Esophagus (tissue), 2 donors: ENCODE data around the gene TLN1. TPM values are rescaled to one million over a fixed set of nuclear protein-coding genes. Genes with fewer than 3 reads are reported as not detected.
A peak's percentile ranks its signal among the peaks of the same experiment; 100 is the strongest.

Experiments used
- H3K27ac ChIP-seq, 2 donors: one replicate each; pipeline ENCODE4 v1.5.1; 2013; ENCODE audit warnings: low read depth in 2 of 2, mild to moderate bottlenecking in 2 of 2, inconsistent platforms in 1 of 2, low read length in 1 of 2, moderate library complexity in 1 of 2
- H3K27me3 ChIP-seq, 2 donors: one replicate each; pipeline ENCODE4 v1.6.1; 2013; ENCODE audit warnings: low read length in 2 of 2, control low read depth in 1 of 2, mild to moderate bottlenecking in 1 of 2; ENCODE audit not compliant: insufficient read depth in 2 of 2, control insufficient read depth in 1 of 2
- H3K36me3 ChIP-seq, 2 donors: one replicate each; pipeline ENCODE4 v1.6.1; 2013; ENCODE audit warnings: low read length in 1 of 2; ENCODE audit not compliant: control insufficient read depth in 2 of 2, insufficient read depth in 2 of 2
- H3K4me1 ChIP-seq, 2 donors: one replicate each; pipeline ENCODE4 v1.6.1; 2013; ENCODE audit warnings: low read length in 1 of 2; ENCODE audit not compliant: control insufficient read depth in 2 of 2, insufficient read depth in 2 of 2
- H3K4me3 ChIP-seq, 2 donors: one replicate each; pipeline ENCODE4 v1.5.1; 2013; ENCODE audit warnings: low read length in 2 of 2, mild to moderate bottlenecking in 2 of 2, low read depth in 1 of 2, moderate library complexity in 1 of 2
- H3K9me3 ChIP-seq, 2 donors: one replicate each; pipeline ENCODE4 v1.6.1; 2013; ENCODE audit warnings: mild to moderate bottlenecking in 2 of 2, low read depth in 1 of 2, low read length in 1 of 2, moderate library complexity in 1 of 2; ENCODE audit not compliant: control insufficient read depth in 2 of 2, insufficient read depth in 1 of 2
- whole genome bisulfite sequencing, 2 donors: extraction: QIAGEN DNeasy Blood & Tissue Kit; methylation state at CpG; one replicate each; pipeline ENCODE4 v1.1.7; 2013; 5-methylcytosine and 5-hydroxymethylcytosine counted together
- polyA plus RNA-seq, 2 donors: library from polyadenylated mRNA; stranded (reverse); fragments of 200-250 nt; gene quantifications; one replicate each; pipeline ENCODE4 v1.2.3, GENCODE V29; 2013
- donor health status: healthy with polysubstance abuse.
- donor health status: Bipolar disorder and iron deficiency.

The TLN1 gene
- polyA plus RNA-seq, 2 donors, result 53.2 to 89.5 TPM

- Histone ChIP-seq H3K27ac (peak overlapping the region; percentile 86 to 92), H3K27me3 (no peaks in the 10 kb centered on the region), H3K4me3 (peak overlapping the region; percentile 57 to 60), H3K9me3 (no peaks in the 10 kb centered on the region), H3K4me1 (peaks cover 2 to 6% of the 10 kb centered on the region in 2 donors), H3K36me3 (no peaks in the 10 kb centered on the region)
- WGBS, 2 donors, result 23 to 24% methylated on average over 10 of the region's 10 CpGs
These were observed 40.7 kb downstream of the TLN1 start for GRCh38 chr9:35691334-35691650.

DNA sequence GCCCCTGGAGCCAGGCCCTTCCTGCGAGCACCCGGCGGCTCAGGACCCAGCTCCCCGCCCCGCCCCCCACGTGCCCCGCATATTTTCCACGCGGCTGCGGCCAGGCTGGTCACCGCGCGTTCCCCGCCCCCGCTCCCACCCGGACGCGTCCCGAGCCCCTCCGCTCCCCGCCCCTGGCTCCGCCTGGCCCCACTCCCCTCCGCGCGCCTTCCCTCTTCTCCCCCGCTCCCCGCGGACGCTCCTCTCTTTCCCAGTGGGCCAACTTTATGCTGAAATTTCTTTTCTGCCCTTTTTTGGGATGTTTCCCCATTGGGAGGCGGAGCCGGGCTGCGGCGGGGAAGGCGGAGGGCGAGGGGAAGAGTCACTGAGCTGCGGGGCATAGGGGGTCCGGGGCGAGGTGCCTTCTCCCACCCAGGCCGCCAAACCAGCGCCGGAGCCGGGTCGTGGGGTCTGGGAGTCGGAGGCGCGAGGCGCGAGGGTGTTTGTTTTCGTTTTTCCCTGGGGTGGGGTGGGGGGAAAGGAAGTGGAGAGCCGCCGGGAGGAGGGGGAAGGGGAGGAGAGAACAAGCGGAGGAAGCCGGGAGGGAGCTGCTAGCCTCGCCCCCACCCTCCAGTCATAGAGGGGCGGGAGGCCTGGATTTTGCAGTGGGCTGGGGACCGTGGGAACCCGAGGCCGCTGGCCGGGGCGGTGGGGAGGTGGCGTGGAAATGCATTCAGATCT, 41.2 kb downstream of the TLN1 start:
- Histone ChIP-seq H3K4me3 (peak overlapping the region; percentile 57 to 60), H3K9me3 (no peaks in the 10 kb centered on the region), H3K27me3 (no peaks in the 10 kb centered on the region), H3K36me3 (no peaks in the 10 kb centered on the region), H3K27ac (peak overlapping the region; percentile 86 to 92), H3K4me1 (peaks cover 2 to 6% of the 10 kb centered on the region in 2 donors)
- WGBS, 2 donors, result 1 to 2% methylated on average over 52 to 61 of the region's 61 CpGs

DNA sequence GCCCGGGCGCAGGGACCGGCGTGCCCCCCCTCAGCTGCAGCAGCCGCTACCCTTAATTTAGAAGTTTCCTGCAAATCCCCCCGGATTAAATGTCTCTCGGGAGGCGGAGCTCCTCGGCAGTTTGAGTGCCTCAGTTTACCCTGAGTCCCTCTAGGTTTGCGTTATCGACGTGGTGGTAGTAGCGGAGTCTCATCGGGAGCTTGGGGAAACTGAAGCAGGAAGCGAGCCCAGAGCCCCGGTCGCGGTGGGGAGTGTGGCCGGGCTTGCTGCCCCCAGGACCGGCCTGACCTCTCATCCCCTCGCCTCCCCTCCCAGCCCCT, 41.7 kb downstream of the TLN1 start:
- Histone ChIP-seq H3K9me3 (no peaks in the 10 kb centered on the region), H3K4me1 (peaks cover 2 to 6% of the 10 kb centered on the region in 2 donors), H3K36me3 (peaks cover 0 to 3% of the 10 kb centered on the region in 2 donors), H3K27me3 (no peaks in the 10 kb centered on the region), H3K4me3 (peak overlapping the region; percentile 57 to 60), H3K27ac (peak overlapping the region; percentile 86 to 92)
- WGBS, 2 donors, result 0 to 1% methylated on average over 21 of the region's 21 CpGs

DNA sequence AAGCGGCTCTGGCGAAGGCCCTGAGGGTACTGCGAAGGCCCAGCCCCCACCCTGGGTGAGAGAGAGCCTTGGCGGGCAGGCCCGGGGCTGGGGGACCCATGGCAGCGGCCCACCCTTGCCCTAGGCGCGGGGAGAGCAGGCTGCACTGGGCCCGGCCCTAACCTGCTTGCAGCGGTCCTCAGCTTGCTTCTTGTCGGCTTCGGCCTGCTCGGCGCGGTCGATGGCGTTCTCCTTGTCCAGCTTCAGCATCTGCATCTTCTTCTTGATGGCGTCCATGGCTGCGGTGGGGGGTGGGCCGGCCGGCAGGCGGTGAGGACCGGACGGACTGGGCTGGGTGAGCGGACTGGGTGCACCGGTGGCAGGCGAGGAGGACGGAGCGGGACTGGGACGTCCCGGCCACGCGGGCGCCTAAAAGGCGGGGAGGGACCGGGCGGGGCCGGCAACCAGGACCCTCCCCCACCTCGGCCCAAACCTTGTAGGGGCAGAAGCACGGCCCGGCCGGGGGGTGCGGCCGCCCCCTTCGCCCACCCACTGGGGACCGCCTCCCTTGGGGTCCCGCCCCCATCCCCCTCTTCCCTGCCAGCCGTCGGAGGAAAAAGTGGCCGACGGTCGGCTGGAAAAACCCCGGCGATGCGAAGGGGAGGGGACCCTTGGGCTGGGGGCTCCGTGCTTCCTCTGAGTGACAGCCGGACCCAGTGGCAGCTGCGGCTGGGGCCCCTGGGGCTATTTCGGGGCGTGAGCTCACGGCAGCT, 42.3 kb downstream of the TLN1 start, which contains the start of gene TPM2:
TPM2 (minus strand) TSS at position 384 of the 752 bp plus-strand sequence; CDS start at position 276, 108 bp downstream.
- peak within 1 kb of the TSS; percentile 86 to 92 for H3K27ac ChIP-seq
- peaks cover 2 to 6% of the 10 kb centered on the region in 2 donors for H3K4me1 ChIP-seq
- peak within 1 kb of the TSS; percentile 57 to 60 for H3K4me3 ChIP-seq
- 22 to 36% methylated on average over 46 to 61 of the region's 61 CpGs for WGBS, 2 donors
- peaks cover 0 to 6% of the 10 kb centered on the region in 2 donors for H3K36me3 ChIP-seq
- H3K27me3 ChIP-seq, result no peaks in the 10 kb centered on the region
- H3K9me3 ChIP-seq, result no peaks in the 10 kb centered on the region

DNA sequence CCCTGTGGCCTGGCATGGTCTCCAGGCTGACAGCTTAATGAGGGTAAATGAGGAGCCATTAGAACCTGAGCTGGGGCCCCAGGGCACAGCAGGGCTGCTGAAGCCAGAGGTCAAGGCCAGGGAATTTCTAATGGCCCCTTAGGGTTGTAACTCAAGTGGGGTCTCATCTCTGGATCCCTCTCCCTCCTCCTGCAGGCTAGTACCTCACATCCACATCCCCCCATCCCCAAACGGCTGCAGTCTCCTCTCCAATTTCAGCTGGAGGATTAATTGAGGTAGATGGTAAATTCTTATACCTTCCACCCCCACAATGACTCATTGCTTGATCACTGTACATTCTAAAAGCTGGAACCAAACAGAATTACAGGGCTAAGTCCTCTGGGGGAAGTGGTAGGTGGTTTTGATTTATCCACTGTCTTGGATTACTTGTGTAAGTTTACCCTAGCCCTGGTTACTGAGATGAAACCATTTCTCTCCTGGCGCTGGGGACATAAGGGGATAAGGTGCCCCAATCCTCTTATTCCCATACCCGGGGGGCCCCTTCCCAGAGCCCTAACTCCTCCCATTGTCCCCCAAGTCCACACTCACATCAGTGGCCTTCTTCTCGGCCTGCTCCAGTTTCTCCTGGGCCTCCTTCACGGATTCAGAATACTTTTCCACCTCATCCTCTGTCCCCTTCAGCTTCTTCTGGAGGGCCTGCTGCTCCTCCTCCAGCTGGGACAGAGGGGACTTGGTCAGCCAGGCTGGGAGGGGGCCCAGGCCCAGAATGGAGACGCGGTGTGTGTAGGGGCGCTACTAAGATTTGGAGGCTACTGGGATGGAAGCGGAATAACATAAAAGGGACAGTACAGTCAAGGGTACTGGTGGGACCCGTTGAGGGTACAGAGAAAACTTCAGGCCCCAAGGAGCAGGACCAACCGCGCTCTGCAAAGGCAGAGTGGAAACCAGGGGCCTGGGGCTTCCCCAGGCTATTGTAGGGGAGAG, 43.1 kb downstream of the TLN1 start:
- H3K4me3 ChIP-seq, result peak overlapping the region; percentile 57 to 60
- 55 to 58% methylated on average over 12 of the region's 12 CpGs for WGBS, 2 donors
- no peaks in the 10 kb centered on the region for H3K27me3 ChIP-seq
- H3K4me1 ChIP-seq, result peaks cover 2 to 6% of the 10 kb centered on the region in 2 donors
- H3K27ac ChIP-seq, result peak overlapping the region; percentile 37 to 83
- H3K36me3 ChIP-seq, result peaks cover 0 to 12% of the 10 kb centered on the region in 2 donors
- no peaks in the 10 kb centered on the region for H3K9me3 ChIP-seq

- 70 to 76% methylated on average over 2 of the region's 2 CpGs for WGBS, 2 donors
- Histone ChIP-seq H3K27ac (peak overlapping the region; percentile 37 to 83), H3K4me1 (peaks cover 2 to 6% of the 10 kb centered on the region in 2 donors), H3K9me3 (no peaks in the 10 kb centered on the region), H3K4me3 (peak overlapping the region; percentile 31 to 57), H3K27me3 (no peaks in the 10 kb centered on the region), H3K36me3 (peaks cover 0 to 12% of the 10 kb centered on the region in 2 donors)
These were observed 43.9 kb downstream of the TLN1 start for GRCh38 chr9:35687972-35688557.

GRCh38 chr9:35687306-35687705, 44.7 kb downstream of the TLN1 start:
- Histone ChIP-seq H3K9me3 (no peaks in the 10 kb centered on the region), H3K36me3 (peaks cover 0 to 12% of the 10 kb centered on the region in 2 donors), H3K27ac (peak overlapping the region in 1 of 2 donors; percentile 34), H3K4me1 (peaks cover 5 to 6% of the 10 kb centered on the region in 2 donors), H3K4me3 (peak overlapping the region; percentile 31 to 57), H3K27me3 (no peaks in the 10 kb centered on the region)
- WGBS, 2 donors, result 64 to 78% methylated on average over 2 of the region's 2 CpGs

DNA sequence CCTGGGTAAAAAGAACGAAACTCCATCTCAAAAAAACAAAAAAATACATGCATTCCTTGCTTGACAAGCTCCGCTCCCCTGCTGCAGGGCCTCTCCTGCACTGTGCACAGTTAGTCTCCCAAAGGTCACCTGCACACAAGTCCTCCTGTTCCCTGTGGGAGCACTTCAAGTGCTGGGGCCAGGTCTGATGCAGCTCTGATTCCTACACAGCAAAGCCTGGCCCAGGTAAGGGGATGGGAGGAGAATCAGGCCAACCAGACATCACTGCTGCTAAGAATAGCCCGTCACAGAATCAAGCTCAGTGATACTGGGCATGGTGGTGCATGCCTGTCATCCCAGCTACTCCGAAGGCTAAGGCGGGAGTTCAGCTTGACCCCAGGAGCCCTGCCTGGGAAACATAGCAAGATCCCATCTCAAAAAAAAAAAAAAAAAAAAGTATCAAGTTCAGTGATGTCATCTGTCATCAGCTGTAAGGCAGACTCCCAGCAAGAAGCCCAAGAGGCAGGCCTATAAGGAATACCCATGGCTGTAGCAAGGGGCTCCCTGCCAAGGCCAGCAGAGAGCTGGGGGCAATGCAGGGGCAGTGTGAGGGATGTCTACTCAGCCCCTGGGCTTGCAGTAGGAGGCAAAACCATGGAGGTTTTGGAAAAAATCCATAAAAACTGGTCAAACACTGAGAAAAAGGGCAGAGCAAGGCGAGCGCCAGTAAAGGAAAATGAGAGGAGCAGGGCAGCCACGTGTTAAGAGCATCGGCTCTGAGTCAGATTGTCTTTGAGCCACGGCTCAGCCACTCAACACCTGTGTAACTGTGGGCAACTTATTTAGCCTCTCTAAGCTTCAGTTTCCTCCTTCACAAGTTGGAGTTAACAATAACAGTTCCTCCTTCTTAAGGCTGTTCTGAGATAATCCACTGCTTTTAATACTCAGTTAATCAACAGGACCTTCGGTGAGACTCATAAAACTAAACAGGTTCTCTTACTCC, 45.5 kb downstream of the TLN1 start:
- WGBS, 2 donors, result 62 to 64% methylated on average over 11 of the region's 11 CpGs
- H3K27ac ChIP-seq, result peak overlapping the region in 1 of 2 donors; percentile 57

More for the DNA sequence above, 45.5 kb downstream of the TLN1 start:
- Histone ChIP-seq H3K27me3 (no peaks in the 10 kb centered on the region), H3K4me3 (peak overlapping the region; percentile 3 to 57), H3K36me3 (peaks cover 0 to 12% of the 10 kb centered on the region in 2 donors), H3K4me1 (peaks cover 5 to 6% of the 10 kb centered on the region in 2 donors), H3K9me3 (peaks cover 0 to 3% of the 10 kb centered on the region in 2 donors)
